NCI-H2107 treated with DMSO at 0.1 percent for 48 hours (cell line): Measurements from ENCODE around the gene ANP32A.

Experiments used
- DNase-seq: peaks from one replicate; lab custom pipeline; 2025; ENCODE audit not compliant: unreplicated experiment; lab: John Stamatoyannopoulos, UW

ANP32A gene

GRCh38 chr15:68783226-68784058, 37.3 kb downstream of the ANP32A start:
- no peak for DNase-seq

GRCh38 chr15:68782589-68783161, 38.0 kb downstream of the ANP32A start:
- no peak for DNase-seq

- no peak for DNase-seq
Observed at GRCh38 chr15:68781766-68782588, 38.7 kb downstream of the ANP32A start.

- DNase-seq: no peak
Observed at GRCh38 chr15:68781217-68781616, 39.5 kb downstream of the ANP32A start.

- DNase-seq: no peak
Observed at GRCh38 chr15:68778876-68779275, 41.8 kb downstream of the ANP32A start.

GRCh38 chr15:68776477-68777270, 44.0 kb downstream of the ANP32A start:
- DNase-seq: no peak

GRCh38 chr15:68775671-68776476, 44.8 kb downstream of the ANP32A start:
- no peak for DNase-seq

GRCh38 chr15:68775236-68775577, 45.5 kb downstream of the ANP32A start:
- DNase-seq: no peak

- no peak for DNase-seq
Observed at GRCh38 chr15:68774521-68775235, 46.0 kb downstream of the ANP32A start.

- DNase-seq: no peak
Observed at GRCh38 chr15:68774120-68774519, 46.6 kb downstream of the ANP32A start.

GRCh38 chr15:68773036-68773435, 47.7 kb downstream of the ANP32A start:
- no peak for DNase-seq

GRCh38 chr15:68770216-68770615, 50.5 kb downstream of the ANP32A start:
- no peak for DNase-seq

GRCh38 chr15:68769702-68770101, 51.0 kb downstream of the ANP32A start:
- no peak for DNase-seq

GRCh38 chr15:68768321-68768720, 52.4 kb downstream of the ANP32A start:
- DNase-seq: no peak

- DNase-seq: no peak
Observed at GRCh38 chr15:68767833-68768232, 52.9 kb downstream of the ANP32A start.

GRCh38 chr15:68765602-68766368, 54.9 kb downstream of the ANP32A start:
- DNase-seq: no peak

- no peak for DNase-seq
Observed at GRCh38 chr15:68764090-68764489, 56.6 kb downstream of the ANP32A start.

- DNase-seq: no peak
Observed at GRCh38 chr15:68763063-68763462, 57.6 kb downstream of the ANP32A start.
